ENCODE measurements around the gene SPAG16.

DNA sequence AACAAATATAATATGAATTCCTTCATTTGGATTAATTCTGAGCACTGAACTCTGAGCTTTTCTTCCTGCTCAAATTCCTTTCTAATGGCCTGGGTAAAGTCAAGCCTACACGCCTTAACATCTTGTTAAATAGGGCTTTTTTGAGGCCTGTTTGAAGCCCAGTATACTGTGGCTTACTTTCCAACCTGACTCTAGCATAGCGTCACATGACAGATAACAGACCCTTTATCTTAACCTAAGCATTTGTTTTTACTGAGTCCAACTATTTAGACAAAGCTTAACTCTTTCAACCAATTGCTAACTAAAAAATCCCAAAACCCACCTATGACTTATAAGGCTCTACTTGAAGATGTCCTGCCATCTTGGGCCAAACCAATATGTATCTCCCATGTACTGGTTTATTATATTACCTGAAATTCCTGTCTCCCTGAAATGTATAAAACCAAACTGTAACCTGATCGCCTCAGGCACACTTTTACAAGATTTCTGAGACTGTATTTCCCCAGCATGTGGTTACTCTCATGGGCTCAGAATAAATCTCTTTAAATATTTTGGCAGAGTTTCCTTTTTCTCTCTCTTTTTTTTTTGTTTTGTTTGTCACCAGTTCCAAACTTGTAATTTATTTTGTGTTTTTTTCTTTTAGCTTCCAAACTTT, 855.5 kb downstream of the SPAG16 start:
- no peak for TF ChIP-seq POLR2A (IDR thresholded peaks at IDR 0.05)
- no peak for TF ChIP-seq CTCF (IDR thresholded peaks at IDR 0.05)
